ENCODE data around the gene STK32A. TPM values are rescaled to one million over a fixed set of nuclear protein-coding genes. Genes with fewer than 3 reads are reported as not detected.

The STK32A gene
- total and polyA plus RNA-seq, 2 donors, result 0.09 to 0.14 TPM

- H3K9me3 ChIP-seq (ENCODE audit: control insufficient read depth in 2 of 2, insufficient read depth in 1 of 2, low read length in 1 of 2), result no peaks in the 10 kb centered on the region
- DNase-seq (ENCODE audit: low read depth in 6 of 9, low spot score in 9 of 9), result no peak
- no peaks in the 10 kb centered on the region for H3K36me3 ChIP-seq (ENCODE audit: control insufficient read depth in 2 of 2, insufficient read depth in 2 of 2, low read length in 1 of 2)
- no peak overlapping the region for H3K4me3 ChIP-seq (ENCODE audit: low read length in 2 of 2)
- 88% methylated on average over 3 of the region's 3 CpGs for WGBS
- no peaks in the 10 kb centered on the region for H3K27me3 ChIP-seq (ENCODE audit: control insufficient read depth in 2 of 2, insufficient read depth in 1 of 2, low read length in 1 of 2)
- no peak overlapping the region for H3K27ac ChIP-seq (ENCODE audit: low read depth in 1 of 2, low read length in 1 of 2)
- H3K4me1 ChIP-seq (ENCODE audit: control insufficient read depth in 2 of 2, insufficient read depth in 2 of 2, low read length in 2 of 2), result no peaks in the 10 kb centered on the region
Observed at GRCh38 chr5:147245381-147246165, 10.7 kb downstream of the STK32A start.

- no peak overlapping the region for H3K27ac ChIP-seq (ENCODE audit: low read depth in 1 of 2, low read length in 1 of 2)
- WGBS, result 48% methylated on average over 2 of the region's 2 CpGs
- H3K4me3 ChIP-seq (ENCODE audit: low read length in 2 of 2), result no peak overlapping the region
- H3K4me1 ChIP-seq (ENCODE audit: control insufficient read depth in 2 of 2, insufficient read depth in 2 of 2, low read length in 2 of 2), result no peaks in the 10 kb centered on the region
- DNase-seq (ENCODE audit: low read depth in 6 of 9, low spot score in 9 of 9), result no peak
- H3K9me3 ChIP-seq (ENCODE audit: control insufficient read depth in 2 of 2, insufficient read depth in 1 of 2, low read length in 1 of 2), result no peaks in the 10 kb centered on the region
- no peaks in the 10 kb centered on the region for H3K36me3 ChIP-seq (ENCODE audit: control insufficient read depth in 2 of 2, insufficient read depth in 2 of 2, low read length in 1 of 2)
- no peaks in the 10 kb centered on the region for H3K27me3 ChIP-seq (ENCODE audit: control insufficient read depth in 2 of 2, insufficient read depth in 1 of 2, low read length in 1 of 2)
Observed at GRCh38 chr5:147248561-147248960, 13.7 kb downstream of the STK32A start.

GRCh38 chr5:147259837-147260236 lies 25.0 kb downstream of the STK32A start:
- no peak overlapping the region for H3K4me3 ChIP-seq (ENCODE audit: low read length in 2 of 2)
- no peaks in the 10 kb centered on the region for H3K36me3 ChIP-seq (ENCODE audit: control insufficient read depth in 2 of 2, insufficient read depth in 2 of 2, low read length in 1 of 2)
- H3K4me1 ChIP-seq (ENCODE audit: control insufficient read depth in 2 of 2, insufficient read depth in 2 of 2, low read length in 2 of 2), result no peaks in the 10 kb centered on the region
- 98% methylated on average over 1 of the region's 1 CpG for WGBS
- no peaks in the 10 kb centered on the region for H3K9me3 ChIP-seq (ENCODE audit: control insufficient read depth in 2 of 2, insufficient read depth in 1 of 2, low read length in 1 of 2)
- H3K27me3 ChIP-seq (ENCODE audit: control insufficient read depth in 2 of 2, insufficient read depth in 1 of 2, low read length in 1 of 2), result no peaks in the 10 kb centered on the region
- no peak overlapping the region for H3K27ac ChIP-seq (ENCODE audit: low read depth in 1 of 2, low read length in 1 of 2)
- no peak for DNase-seq (ENCODE audit: low read depth in 6 of 9, low spot score in 9 of 9)

- no peak overlapping the region for H3K27ac ChIP-seq (ENCODE audit: low read depth in 1 of 2, low read length in 1 of 2)
- no peaks in the 10 kb centered on the region for H3K27me3 ChIP-seq (ENCODE audit: control insufficient read depth in 2 of 2, insufficient read depth in 1 of 2, low read length in 1 of 2)
- H3K9me3 ChIP-seq (ENCODE audit: control insufficient read depth in 2 of 2, insufficient read depth in 1 of 2, low read length in 1 of 2), result no peaks in the 10 kb centered on the region
- H3K4me1 ChIP-seq (ENCODE audit: control insufficient read depth in 2 of 2, insufficient read depth in 2 of 2, low read length in 2 of 2), result no peaks in the 10 kb centered on the region
- H3K4me3 ChIP-seq (ENCODE audit: low read length in 2 of 2), result no peak overlapping the region
- H3K36me3 ChIP-seq (ENCODE audit: control insufficient read depth in 2 of 2, insufficient read depth in 2 of 2, low read length in 1 of 2), result no peaks in the 10 kb centered on the region
- no peak for DNase-seq (ENCODE audit: low read depth in 6 of 9, low spot score in 9 of 9)
Observed at GRCh38 chr5:147267082-147267832, 32.4 kb downstream of the STK32A start.

- Histone ChIP-seq H3K9me3 (ENCODE audit: control insufficient read depth in 2 of 2, insufficient read depth in 1 of 2, low read length in 1 of 2) (no peaks in the 10 kb centered on the region), H3K4me1 (ENCODE audit: control insufficient read depth in 2 of 2, insufficient read depth in 2 of 2, low read length in 2 of 2) (no peaks in the 10 kb centered on the region), H3K4me3 (ENCODE audit: low read length in 2 of 2) (no peak overlapping the region), H3K27ac (ENCODE audit: low read depth in 1 of 2, low read length in 1 of 2) (no peak overlapping the region), H3K36me3 (ENCODE audit: control insufficient read depth in 2 of 2, insufficient read depth in 2 of 2, low read length in 1 of 2) (no peaks in the 10 kb centered on the region), H3K27me3 (ENCODE audit: control insufficient read depth in 2 of 2, insufficient read depth in 1 of 2, low read length in 1 of 2) (no peaks in the 10 kb centered on the region)
- 92% methylated on average over 1 of the region's 1 CpG for WGBS
- DNase-seq (ENCODE audit: low read depth in 6 of 9, low spot score in 9 of 9), result no peak
Observed at GRCh38 chr5:147276497-147276896, 41.7 kb downstream of the STK32A start.

- 98% methylated on average over 1 of the region's 1 CpG for WGBS
- Histone ChIP-seq H3K36me3 (ENCODE audit: control insufficient read depth in 2 of 2, insufficient read depth in 2 of 2, low read length in 1 of 2) (no peaks in the 10 kb centered on the region), H3K27me3 (ENCODE audit: control insufficient read depth in 2 of 2, insufficient read depth in 1 of 2, low read length in 1 of 2) (no peaks in the 10 kb centered on the region), H3K4me3 (ENCODE audit: low read length in 2 of 2) (no peak overlapping the region), H3K27ac (ENCODE audit: low read depth in 1 of 2, low read length in 1 of 2) (no peak overlapping the region), H3K9me3 (ENCODE audit: control insufficient read depth in 2 of 2, insufficient read depth in 1 of 2, low read length in 1 of 2) (no peaks in the 10 kb centered on the region), H3K4me1 (ENCODE audit: control insufficient read depth in 2 of 2, insufficient read depth in 2 of 2, low read length in 2 of 2) (no peaks in the 10 kb centered on the region)
- no peak for DNase-seq (ENCODE audit: low read depth in 6 of 9, low spot score in 9 of 9)
Observed at GRCh38 chr5:147286296-147286695, 51.5 kb downstream of the STK32A start.

GRCh38 chr5:147287110-147287509 lies 52.3 kb downstream of the STK32A start:
- Histone ChIP-seq H3K4me1 (ENCODE audit: control insufficient read depth in 2 of 2, insufficient read depth in 2 of 2, low read length in 2 of 2) (no peaks in the 10 kb centered on the region), H3K4me3 (ENCODE audit: low read length in 2 of 2) (no peak overlapping the region), H3K36me3 (ENCODE audit: control insufficient read depth in 2 of 2, insufficient read depth in 2 of 2, low read length in 1 of 2) (no peaks in the 10 kb centered on the region), H3K27ac (ENCODE audit: low read depth in 1 of 2, low read length in 1 of 2) (no peak overlapping the region), H3K9me3 (ENCODE audit: control insufficient read depth in 2 of 2, insufficient read depth in 1 of 2, low read length in 1 of 2) (no peaks in the 10 kb centered on the region), H3K27me3 (ENCODE audit: control insufficient read depth in 2 of 2, insufficient read depth in 1 of 2, low read length in 1 of 2) (no peaks in the 10 kb centered on the region)
- WGBS, result 75% methylated on average over 2 of the region's 2 CpGs
- DNase-seq (ENCODE audit: low read depth in 6 of 9, low spot score in 9 of 9), result no peak

GRCh38 chr5:147290261-147290660 lies 55.4 kb downstream of the STK32A start:
- H3K9me3 ChIP-seq (ENCODE audit: control insufficient read depth in 2 of 2, insufficient read depth in 1 of 2, low read length in 1 of 2), result no peaks in the 10 kb centered on the region
- WGBS, result 86% methylated on average over 2 of the region's 2 CpGs

GRCh38 chr5:147303251-147303650 lies 68.4 kb downstream of the STK32A start:
- 83% methylated on average over 6 of the region's 6 CpGs for WGBS
- no peak overlapping the region for H3K27ac ChIP-seq (ENCODE audit: low read depth in 1 of 2, low read length in 1 of 2)

More at GRCh38 chr5:147290261-147290660, 55.4 kb downstream of the STK32A start:
- H3K4me1 ChIP-seq (ENCODE audit: control insufficient read depth in 2 of 2, insufficient read depth in 2 of 2, low read length in 2 of 2), result no peaks in the 10 kb centered on the region
- H3K4me3 ChIP-seq (ENCODE audit: low read length in 2 of 2), result no peak overlapping the region
- H3K36me3 ChIP-seq (ENCODE audit: control insufficient read depth in 2 of 2, insufficient read depth in 2 of 2, low read length in 1 of 2), result no peaks in the 10 kb centered on the region
- H3K27ac ChIP-seq (ENCODE audit: low read depth in 1 of 2, low read length in 1 of 2), result no peak overlapping the region
- no peaks in the 10 kb centered on the region for H3K27me3 ChIP-seq (ENCODE audit: control insufficient read depth in 2 of 2, insufficient read depth in 1 of 2, low read length in 1 of 2)
- DNase-seq (ENCODE audit: low read depth in 6 of 9, low spot score in 9 of 9), result no peak

More at GRCh38 chr5:147303251-147303650, 68.4 kb downstream of the STK32A start:
- Histone ChIP-seq H3K4me1 (ENCODE audit: control insufficient read depth in 2 of 2, insufficient read depth in 2 of 2, low read length in 2 of 2) (no peaks in the 10 kb centered on the region), H3K27me3 (ENCODE audit: control insufficient read depth in 2 of 2, insufficient read depth in 1 of 2, low read length in 1 of 2) (no peaks in the 10 kb centered on the region), H3K4me3 (ENCODE audit: low read length in 2 of 2) (no peak overlapping the region), H3K9me3 (ENCODE audit: control insufficient read depth in 2 of 2, insufficient read depth in 1 of 2, low read length in 1 of 2) (no peaks in the 10 kb centered on the region), H3K36me3 (ENCODE audit: control insufficient read depth in 2 of 2, insufficient read depth in 2 of 2, low read length in 1 of 2) (no peaks in the 10 kb centered on the region)
- no peak for DNase-seq (ENCODE audit: low read depth in 6 of 9, low spot score in 9 of 9)

All from thymus (tissue), 11 donors.